GM12865 (cell line): ENCODE measurements around the gene ADAMTS15.

Experiments used
- DNase-seq: peaks from one replicate; pipeline ENCODE4 v3.0.0; 2010; ENCODE audit warnings: low read depth
- H3K4me3 ChIP-seq: 2 replicates; pipeline ENCODE4 v1.5.1; 2011; ENCODE audit warnings: mild to moderate bottlenecking, low read depth, low read length, control low read depth
- TF ChIP-seq, protein P1 (sequence below): IDR thresholded peaks from 2 replicates; pipeline ENCODE4 v1.5.1; 2011; ENCODE audit warnings: low read length, control low read depth, low read depth, inconsistent platforms; ENCODE audit not compliant: insufficient read depth; ENCODE audit errors: missing control alignments

Gene ADAMTS15

DNA sequence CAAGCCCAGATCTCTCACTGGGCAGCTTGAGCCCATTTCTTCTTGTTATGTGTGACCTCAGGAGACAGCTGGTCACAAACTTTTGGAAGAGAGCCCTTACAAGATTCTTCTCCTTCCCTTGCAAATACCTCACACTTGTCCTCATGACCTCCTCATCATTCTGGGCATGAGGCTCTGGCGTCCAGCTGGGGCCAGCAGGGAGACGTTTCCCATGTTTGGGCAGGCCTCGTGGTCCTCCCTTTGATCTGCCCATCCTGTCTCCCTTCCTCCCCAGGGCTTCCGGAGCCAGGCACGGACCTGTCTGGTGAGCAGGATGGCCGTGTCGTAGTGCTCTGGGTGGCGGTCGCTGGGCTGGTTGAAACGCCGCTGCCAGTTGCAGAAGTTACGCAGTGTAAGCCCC is 29.7 kb upstream of the ADAMTS15 start:
- no peak overlapping the region for H3K4me3 ChIP-seq
- TF ChIP-seq, protein P1, sequence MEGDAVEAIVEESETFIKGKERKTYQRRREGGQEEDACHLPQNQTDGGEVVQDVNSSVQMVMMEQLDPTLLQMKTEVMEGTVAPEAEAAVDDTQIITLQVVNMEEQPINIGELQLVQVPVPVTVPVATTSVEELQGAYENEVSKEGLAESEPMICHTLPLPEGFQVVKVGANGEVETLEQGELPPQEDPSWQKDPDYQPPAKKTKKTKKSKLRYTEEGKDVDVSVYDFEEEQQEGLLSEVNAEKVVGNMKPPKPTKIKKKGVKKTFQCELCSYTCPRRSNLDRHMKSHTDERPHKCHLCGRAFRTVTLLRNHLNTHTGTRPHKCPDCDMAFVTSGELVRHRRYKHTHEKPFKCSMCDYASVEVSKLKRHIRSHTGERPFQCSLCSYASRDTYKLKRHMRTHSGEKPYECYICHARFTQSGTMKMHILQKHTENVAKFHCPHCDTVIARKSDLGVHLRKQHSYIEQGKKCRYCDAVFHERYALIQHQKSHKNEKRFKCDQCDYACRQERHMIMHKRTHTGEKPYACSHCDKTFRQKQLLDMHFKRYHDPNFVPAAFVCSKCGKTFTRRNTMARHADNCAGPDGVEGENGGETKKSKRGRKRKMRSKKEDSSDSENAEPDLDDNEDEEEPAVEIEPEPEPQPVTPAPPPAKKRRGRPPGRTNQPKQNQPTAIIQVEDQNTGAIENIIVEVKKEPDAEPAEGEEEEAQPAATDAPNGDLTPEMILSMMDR: no peak
- no peak for DNase-seq

DNA sequence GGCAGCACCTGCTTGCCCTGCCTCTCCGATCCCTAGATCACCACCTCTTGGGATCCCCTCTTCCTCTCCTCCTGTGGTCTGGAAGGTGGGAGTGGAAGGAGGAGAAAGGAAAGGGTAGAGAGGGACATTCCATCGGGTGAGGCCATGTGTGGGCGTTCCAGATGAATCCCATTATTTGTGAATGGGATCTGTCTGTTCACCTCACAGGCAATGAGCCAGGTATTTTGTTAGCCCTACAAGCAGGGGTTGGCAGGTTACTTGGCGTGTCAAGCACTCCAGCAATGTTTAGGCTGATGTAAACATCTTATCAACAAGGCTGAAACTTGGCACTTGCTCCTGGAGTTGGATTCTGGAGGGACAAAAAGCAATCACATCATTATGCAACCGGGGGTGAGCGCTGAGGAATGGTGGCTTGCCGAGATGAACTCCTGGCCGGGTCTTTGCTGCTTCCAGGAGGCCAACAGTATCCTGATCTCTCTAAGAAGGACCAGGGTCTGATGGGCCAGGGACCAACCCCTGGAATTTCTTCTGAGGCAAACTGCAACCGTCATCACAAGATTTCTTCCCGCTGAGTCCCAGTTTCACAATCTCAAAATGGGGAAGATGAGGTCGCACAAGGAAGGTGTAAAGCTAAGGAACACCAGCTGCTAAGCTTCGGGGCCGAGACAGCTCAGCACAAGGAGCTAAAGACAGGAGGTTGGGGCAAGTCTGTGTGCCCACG is 27.8 kb upstream of the ADAMTS15 start:
- TF ChIP-seq, protein P1: no peak
- DNase-seq: no peak
- H3K4me3 ChIP-seq: no peak overlapping the region

DNA sequence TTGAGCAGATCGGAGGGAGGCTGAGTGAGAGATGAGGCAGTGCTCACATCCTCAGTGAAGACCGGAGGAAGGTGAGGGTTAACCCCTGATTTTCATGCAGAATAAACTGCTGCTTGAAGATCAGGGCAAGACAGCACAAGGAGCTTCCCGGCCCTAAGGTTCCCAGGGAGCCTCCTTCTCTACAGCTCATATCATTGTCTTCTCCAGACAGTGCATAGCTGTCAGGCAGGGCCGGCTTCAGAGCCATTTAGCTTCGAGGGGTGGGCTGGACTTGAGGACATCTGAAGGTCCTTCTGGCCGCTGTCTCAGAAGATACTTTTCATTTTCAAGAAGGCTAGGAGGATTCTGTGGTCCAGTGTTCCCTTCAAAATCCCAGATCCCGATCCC is 27.3 kb upstream of the ADAMTS15 start:
- DNase-seq: no peak
- TF ChIP-seq, protein P1: no peak
- H3K4me3 ChIP-seq: no peak overlapping the region

DNA sequence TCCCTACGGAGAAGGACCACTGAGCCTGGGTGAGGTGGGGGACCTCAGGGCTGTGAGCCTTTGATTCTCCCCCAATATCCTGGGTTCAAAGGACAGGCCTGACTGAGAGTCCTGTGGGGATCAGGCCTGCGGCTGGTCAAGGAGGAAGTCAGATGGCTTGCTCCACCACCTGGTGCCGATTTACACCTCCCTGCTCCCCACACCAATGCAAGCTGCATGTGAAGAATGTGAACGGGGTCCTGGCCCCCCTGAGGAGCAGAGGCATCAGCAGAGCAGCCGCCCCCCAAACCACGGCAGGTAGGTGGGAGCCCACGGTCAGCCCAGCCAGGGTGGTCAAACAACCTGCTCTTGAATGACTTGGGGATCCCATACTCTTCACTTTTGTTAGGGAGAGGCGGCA is 26.7 kb upstream of the ADAMTS15 start:
- DNase-seq: no peak
- TF ChIP-seq, protein P1: no peak
- H3K4me3 ChIP-seq: no peak overlapping the region

DNA sequence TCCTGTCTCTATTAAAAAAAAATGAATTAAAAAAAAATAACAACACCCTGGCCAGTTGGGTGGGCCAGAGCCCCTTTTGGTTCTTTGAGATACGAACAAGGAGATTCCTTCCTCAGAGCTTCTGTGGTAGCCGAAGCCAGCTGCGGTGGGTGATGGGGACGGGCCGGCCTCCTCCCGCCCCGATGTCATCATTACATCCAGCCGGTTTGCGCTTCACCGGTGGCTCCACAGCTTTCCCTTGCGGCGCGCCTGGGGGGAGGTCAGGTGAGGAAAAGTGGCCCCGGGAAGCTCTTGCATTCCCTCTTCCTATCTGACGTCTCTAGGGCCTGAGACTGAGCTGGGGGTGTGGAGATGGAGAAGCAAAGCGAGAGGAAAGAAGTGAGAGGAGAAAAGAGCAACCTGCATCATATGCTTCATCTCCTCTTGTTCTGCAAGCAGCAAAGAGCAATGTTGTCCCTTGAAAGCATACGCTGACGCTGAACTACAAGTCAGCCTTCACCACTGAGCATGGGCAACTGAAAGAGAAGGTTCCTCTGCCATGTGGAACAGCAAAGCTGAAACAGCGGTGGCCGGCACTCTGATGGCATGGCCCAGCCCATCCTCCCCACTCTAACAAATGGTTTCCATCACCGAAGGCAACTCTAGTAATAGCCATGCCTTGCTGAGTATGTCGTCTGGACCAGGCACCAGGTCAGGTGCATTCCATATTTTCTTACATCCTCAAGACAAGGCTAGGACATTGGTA is 26.0 kb upstream of the ADAMTS15 start:
- H3K4me3 ChIP-seq: no peak overlapping the region
- DNase-seq: no peak
- TF ChIP-seq, protein P1: no peak

GRCh38 chr11:130423541-130424142 is 24.8 kb upstream of the ADAMTS15 start:
- TF ChIP-seq, protein P1: no peak
- H3K4me3 ChIP-seq: no peak overlapping the region
- no peak for DNase-seq
